HG03045 (cell line): ENCODE measurements around the gene TBP.

Experiments used
- ATAC-seq: cut with Tn5 transposase; IDR thresholded peaks from one replicate; pipeline ENCODE4 v1.9.1; 2021; ENCODE audit warnings: mild to moderate bottlenecking, moderate library complexity; ENCODE audit not compliant: unreplicated experiment

Gene TBP

GRCh38 chr6:170533792-170534191 is 20.4 kb upstream of the TBP start:
- no peak for ATAC-seq

- no peak for ATAC-seq
Measured at GRCh38 chr6:170535004-170535403, 19.2 kb upstream of the TBP start.

DNA sequence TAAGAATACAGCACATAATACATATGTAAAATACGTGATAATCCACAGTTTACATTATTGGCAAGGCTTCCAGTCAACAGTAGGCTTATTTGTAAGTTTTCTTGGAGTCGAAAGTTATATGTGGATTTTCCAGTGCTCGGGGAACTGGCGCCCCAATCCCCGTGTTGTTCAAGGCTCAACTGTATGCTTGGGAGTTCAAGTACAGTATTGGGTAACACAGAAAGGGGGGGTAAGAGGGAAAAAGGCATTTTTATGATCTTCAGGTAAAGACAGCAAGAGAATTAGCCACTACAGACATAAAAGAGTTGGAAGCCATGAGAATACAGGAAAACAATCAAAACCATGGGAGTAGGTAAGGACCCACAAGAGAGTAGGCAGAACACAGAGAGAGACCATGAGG is 17.5 kb upstream of the TBP start:
- no peak for ATAC-seq

GRCh38 chr6:170537329-170537728 is 16.8 kb upstream of the TBP start:
- no peak for ATAC-seq

- no peak for ATAC-seq
Measured at GRCh38 chr6:170542031-170542719, 12.0 kb upstream of the TBP start.

GRCh38 chr6:170545405-170545804 is 8.8 kb upstream of the TBP start:
- ATAC-seq, result no peak

DNA sequence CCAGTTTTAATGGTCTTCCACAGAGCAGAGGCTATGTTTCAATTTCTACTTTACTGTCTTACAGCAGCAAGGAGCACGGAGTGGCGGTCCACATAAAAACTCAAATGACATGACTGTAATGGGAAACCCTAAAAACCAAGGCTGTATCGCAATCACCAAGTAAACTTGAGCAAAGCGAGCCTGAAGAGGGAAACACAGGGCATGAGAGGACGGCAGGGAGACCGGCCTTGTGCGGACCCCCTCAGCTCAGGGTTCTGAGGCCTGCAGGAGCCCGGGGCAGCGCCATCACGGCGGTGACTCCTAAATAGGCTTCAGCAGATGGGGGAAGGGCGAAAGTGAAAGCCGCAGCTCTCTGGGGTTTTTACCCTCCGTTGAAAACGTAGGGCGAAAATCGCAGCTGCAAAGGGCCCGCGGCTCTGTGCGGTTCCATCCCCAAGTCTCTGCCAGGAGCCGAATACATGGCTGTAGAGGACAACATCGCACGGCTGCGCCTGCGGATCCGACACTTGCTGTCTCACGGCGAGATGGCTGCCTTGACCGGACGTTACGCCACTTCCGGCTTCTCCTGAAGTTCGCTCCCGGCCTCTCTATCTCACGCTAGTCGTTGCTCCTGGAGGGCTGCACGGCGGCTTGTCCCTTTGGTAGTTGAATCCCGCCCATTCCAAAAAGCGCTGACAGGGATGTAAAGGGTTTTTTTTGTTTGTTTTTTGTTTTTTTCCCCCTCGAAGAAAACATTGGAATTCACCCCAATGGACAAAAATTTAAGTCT is 1.2 kb upstream of the TBP start, which contains the start of gene PSMB1:
TSS of gene PSMB1 (minus strand) at position 543 of the 769 bp plus-strand sequence. CDS start at position 478, 65 bp downstream.
- ATAC-seq, result peak; percentile 55

- peak; percentile 31 for ATAC-seq
Measured at GRCh38 chr6:170553534-170554012, 596 bp upstream of the TBP start.

- ATAC-seq, result no peak
Measured at GRCh38 chr6:170554796-170555137, 598 bp downstream of the TBP start.

- no peak for ATAC-seq
Measured at GRCh38 chr6:170555305-170555704, 1.1 kb downstream of the TBP start.

GRCh38 chr6:170561555-170561954 is 7.4 kb downstream of the TBP start:
- ATAC-seq, result no peak

GRCh38 chr6:170564936-170565530 is 10.9 kb downstream of the TBP start:
- ATAC-seq, result no peak

DNA sequence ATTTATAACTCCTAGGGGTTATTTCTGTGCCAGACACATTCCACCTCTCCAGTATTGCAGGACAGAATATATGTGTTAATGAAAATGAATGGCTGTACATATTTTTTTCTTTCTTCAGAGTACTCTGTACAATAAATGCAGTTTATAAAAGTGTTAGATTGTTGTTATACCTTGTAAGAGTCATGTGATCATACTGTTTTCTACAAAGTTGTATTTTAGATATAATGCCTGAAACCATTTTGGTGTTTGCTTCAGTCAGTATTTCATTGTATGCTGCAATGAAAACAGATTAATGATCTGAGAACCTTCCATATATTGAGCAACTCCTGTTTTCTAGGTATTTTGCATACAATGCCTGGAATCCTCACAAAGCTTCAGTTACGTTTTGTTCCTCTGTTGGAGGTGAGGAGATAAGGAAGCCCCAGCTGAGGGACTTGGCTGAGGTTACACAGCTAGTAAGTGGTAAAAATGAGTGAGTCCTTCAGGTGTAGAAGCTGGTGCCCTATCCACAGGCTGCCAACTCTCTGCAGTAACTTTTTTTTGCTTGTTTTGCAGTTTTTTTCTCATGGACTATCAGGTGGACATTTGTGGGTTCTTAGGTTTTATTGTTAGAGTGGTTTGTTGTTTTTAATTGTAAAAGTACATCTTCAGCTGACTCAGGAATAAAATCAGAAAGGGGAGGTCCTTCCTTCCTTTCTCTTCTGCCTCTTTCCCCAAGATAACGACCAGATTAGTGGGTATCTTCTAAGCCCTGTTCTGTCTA is 18.7 kb downstream of the TBP start:
- ATAC-seq, result no peak

DNA sequence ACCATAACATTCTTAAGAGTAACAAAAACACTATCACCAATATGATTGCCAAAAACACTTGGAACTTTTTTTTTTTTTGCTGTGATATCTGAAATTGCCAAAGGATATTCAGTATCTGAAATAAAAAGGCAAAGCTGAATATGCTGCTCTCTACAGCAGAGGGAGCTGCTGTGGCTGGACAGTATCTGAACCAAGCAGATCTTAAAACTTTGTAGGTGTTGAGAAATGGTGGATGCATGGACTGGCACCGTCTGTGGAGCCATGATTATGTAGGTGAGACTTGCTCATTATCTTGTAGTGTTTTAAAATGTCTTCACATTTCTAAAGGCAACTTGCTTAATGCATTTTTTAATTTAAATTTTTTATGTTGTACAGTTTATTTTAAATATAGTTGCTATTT is 21.1 kb downstream of the TBP start:
- ATAC-seq, result no peak

DNA sequence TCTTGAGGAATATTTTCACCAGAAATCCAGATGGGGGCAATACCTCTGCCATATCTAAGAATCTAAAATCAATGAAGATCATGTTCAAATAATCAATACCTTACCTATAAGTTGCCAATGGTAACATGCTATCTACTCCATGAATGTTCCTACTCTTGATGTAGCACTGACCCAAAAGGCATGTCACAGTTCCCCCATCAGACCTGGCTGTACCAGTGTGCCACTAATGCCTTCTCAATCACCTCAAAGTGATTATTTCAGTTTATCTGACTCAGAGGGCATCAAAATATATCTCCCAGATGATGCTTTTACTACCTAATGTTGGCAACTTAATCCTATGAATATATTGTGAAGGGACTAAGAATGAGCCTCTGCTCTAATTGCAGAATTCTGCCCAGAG is 24.7 kb downstream of the TBP start:
- ATAC-seq, result no peak

- ATAC-seq, result no peak
Measured at GRCh38 chr6:170583756-170584180, 29.6 kb downstream of the TBP start.

DNA sequence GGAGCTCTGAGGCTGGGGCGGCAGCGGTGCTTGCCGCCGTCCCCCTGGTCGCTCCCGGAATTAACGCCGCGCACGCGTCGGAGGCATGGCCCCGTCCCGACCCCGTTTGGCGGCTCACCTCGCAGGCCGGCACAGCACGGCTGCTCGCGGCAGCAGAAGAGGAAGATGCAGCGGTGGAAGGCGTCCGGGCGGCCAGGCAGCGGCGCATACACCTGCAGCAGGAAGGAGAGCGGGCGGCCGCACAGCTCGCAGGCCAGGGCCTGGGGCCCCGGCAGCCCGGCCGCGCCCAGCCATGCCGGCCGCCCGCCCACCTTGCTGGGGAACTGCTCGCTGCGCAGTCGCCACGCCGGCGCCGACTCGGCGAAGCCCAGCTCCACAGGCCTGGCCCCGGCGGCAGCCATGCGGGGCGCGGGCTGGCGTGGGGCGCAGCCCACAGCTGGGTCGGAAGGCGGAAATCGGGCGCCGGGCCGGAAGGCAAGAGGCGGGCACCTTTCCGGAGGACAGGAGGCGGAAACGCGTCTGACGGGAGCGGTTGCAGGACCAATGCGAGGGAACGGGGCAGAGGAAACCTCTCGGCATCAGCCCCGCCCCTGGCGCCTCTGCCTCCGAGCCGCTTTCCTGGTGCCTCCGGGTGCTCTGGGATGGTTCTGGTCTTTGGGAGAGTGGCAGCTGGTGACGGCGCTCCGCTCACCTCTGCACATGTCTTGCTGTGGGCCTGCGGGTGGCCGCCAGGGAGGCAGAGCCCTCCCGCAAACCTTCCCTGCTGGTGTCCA is 30.2 kb downstream of the TBP start, which contains the start of gene PDCD2:
TSS of gene PDCD2 (minus strand) at position 457 of the 773 bp plus-strand sequence. CDS start at position 401, 56 bp downstream.
- peak; percentile 99 for ATAC-seq

DNA sequence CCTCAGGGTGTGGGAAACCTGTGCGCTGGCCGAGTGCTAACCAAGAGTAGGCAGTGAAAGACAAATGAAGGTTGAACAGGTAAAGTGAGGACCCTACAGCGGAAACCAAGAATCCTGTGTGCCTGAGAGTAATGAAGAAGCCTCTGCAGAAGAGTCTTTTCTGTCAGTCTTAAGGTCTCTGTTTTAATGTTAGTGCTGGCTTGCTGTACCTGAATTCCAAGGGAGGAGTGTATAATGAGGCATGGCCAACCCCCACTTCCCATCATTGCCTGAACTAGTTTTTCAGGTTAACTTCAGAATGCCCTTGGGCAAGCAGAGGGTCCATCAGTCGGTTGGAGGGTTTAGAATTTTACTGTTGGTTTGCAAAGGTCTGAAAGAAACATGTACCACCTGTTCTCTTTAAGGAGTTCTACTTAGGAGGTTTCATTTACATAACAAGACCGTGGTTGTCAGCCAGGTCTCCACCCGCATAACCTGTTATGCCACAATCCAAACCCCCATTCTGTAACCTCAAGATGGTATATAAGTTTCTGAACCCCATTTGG is 30.9 kb downstream of the TBP start:
- peak; percentile 33 for ATAC-seq

- ATAC-seq, result no peak
Measured at GRCh38 chr6:170590725-170591124, 36.6 kb downstream of the TBP start.

- no peak for ATAC-seq
Measured at GRCh38 chr6:170596426-170596825, 42.3 kb downstream of the TBP start.
